GM21360 (cell line): Measurements from ENCODE around the gene VPS13C.

Source experiments
- ATAC-seq: cut with Tn5 transposase; IDR thresholded peaks from one replicate; pipeline ENCODE4 v1.9.1; 2021; ENCODE audit warnings: mild to moderate bottlenecking, moderate library complexity; ENCODE audit not compliant: unreplicated experiment

The VPS13C gene

DNA sequence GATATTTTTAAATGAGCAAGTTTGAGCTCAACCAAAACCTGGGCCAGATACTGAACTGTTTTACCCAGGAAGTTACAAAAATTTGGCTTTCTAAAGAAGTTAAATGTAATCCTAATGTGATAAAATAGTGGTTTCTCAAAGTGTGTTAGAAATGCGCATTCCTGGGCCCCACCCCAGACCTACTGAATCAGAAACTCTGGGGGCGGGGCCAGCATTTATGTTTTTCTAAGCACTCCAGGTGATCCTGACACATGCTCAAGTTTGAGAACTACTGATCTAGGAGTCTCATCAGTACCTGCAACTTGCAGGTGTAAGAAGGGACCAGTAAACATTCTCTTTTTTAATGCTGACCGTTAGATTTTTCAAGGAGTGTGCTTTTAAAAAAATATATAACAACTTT, 190.6 kb downstream of the VPS13C start:
- ATAC-seq = no peak

DNA sequence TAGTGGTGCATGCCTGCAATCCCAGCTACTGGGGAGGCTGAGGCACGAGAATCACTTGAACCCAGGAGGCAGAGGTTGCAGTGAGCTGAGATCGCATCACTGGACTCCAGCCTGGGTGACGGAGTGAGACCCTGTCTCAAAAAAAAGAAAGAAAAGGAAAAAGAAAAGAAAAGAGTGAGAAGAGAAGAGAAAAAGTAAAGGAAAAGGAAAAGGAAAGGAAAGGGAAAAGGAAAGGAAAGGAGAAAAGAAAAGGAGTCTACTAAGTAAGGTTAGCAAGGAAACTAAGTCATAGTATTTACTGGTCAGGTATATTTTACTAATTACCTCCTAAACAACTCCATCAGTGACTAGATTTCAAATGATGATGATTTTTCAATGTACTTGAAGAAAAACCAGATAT, 198.3 kb downstream of the VPS13C start:
- ATAC-seq = no peak

DNA sequence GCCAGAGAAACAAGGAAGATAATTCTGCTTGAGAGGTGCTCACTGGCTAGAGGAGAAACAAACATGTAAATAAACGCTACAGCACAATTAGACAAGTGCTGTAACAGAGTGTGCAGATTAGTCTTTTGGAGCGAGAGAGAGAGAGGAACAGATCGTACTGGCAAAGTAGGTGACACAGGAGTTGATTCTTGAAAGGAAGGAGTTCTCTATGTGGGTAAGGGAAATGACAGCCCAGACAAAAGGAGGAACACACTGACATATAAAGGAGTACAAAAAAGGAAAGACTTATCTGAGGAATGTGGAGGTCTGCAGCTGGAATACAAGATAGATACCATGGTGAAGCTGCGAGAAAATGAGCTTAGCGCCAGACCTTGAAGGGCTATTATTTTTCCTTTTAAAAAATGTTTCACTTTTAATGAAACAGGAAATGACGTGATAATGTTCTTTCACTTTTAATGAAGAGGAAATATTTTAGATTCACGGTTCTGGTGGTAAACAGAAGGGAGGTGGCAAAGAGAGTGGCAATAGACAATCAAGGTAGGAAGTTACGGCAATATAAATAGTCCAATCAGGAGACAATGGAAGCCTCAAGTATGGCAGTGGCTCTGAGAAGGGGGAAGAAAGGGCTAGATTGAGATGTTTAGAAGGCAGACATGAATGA, 202.9 kb downstream of the VPS13C start:
- ATAC-seq = no peak

DNA sequence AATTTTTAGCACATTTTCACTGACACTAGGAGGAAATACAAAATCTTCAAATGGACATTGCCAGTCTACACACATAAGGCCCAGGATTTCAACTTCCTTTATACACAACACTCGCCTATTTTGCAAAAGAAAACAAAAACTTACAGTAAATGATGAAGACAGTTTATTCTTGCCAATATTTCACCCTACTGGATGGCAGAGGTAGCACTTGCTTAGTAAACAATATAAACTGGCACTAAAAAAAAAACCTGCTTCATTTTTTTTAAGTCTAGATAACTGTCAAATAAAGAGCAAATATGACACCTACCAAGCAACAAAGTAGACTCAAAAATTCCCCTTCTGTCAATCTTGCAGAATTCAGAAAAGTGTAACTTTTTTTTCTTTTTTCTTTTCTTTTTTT, 204.0 kb downstream of the VPS13C start:
- no peak for ATAC-seq

DNA sequence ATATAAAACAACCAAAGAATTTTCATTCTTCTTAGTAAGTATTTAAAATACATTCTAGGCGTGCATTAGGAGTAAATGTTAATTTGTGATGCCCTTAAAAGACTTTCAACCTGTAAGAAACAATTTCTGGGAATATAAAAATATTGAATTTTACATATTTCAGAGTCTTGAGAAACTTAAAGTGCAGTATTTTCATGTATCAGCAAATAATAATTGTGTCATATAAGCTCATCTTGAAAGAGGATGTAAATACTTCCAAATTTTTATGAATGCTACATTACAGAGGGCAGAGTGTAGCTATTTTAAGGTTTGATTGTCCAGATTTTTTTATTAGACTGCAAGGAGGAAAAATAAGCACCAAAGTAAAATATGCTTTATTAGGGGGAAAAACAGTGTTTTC, 207.1 kb downstream of the VPS13C start:
- no peak for ATAC-seq

DNA sequence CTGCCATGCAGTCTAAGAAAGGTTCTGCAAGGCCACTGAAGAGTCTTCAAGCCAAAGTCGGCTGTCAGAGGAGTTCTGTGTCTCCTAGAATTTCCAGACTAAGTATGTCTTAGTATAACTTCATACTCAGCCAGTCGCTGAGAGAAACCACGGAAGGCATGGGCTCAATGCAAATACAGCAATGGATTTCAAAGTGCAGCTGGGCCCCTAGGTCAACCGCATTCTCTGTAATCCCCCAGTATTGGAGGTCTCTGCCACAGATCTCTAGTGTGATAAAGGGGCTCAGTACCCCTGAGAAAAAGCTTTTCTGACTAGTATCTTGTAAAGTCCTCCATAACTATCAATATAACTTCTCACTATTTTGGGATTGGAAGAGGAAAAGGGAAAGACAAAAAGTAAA, 208.3 kb downstream of the VPS13C start:
- ATAC-seq = no peak

DNA sequence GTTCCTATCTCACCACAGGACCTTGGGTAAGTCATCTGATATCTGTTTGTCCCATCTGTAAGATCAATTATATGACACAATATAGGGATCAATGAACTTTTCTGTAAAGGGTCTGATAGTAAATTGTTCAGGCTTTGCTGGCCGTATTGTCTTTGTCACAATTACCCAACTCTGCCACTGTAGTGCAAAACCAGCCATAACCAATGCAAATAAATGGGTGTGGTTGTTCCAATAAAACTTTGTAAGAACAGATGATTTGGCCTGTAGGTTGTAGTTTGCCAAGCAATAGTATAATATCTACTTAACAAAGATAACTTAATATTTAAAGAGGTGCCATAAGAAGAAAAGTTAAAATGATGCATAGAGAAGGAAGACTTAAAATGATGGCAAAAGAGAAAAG, 210.8 kb downstream of the VPS13C start:
- no peak for ATAC-seq

DNA sequence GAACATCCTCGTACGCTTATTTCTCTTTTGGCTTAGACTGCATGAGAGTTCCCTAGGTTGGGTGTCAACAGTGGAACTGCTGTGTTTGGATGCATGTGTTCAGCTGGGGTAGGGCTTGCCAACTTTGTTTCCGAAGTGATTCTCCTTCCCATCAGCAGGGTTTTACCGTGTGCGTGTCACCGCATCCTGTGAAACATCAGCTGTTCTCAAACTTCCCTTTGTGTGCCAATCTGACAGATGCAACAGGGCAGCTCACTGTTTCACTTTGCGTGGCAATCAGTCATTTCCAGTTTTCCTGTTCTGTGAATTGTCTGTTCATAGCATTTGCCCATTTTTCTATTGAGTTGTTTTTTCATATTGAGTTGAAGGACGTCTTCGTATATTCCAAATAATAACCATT, 218.8 kb downstream of the VPS13C start:
- no peak for ATAC-seq

DNA sequence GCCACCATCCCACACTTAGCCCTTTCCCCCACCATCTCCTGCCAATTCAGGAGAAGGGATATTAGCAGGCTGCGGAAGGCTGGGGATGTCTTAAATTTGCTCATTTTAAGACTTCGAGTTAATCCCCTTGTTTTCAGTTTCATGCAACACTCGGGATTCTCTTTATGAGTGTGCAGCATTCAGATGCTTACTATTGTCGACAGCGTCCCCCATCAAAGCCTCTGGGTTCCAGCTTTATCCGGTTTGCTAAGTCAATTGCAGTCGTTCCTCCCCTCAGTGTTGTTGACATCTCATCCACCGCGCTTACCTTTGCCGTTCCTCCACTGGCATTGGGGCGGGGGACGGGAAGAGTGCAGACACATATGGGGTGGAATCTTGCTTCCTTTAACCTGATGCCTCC, 220.2 kb downstream of the VPS13C start:
- ATAC-seq = no peak

DNA sequence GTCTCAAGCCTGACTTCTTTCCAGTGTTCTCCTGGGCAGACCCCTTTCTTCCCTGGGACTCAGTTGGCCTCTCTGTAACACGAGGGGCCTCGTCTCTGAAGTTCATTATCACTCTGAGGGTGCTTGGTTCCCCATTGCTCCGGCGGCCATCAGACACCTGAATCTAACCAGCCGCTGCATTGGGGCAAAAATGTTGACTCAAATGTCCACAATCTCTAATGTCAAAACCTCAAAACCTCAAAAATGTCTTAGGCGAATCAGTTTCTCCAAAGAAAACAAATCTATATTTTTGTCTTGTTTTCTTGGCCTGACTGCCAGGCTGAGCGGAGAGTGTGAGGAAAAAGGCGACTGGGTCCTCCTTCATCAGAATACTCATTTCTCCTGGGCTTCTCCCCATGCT, 220.7 kb downstream of the VPS13C start:
- ATAC-seq = no peak

DNA sequence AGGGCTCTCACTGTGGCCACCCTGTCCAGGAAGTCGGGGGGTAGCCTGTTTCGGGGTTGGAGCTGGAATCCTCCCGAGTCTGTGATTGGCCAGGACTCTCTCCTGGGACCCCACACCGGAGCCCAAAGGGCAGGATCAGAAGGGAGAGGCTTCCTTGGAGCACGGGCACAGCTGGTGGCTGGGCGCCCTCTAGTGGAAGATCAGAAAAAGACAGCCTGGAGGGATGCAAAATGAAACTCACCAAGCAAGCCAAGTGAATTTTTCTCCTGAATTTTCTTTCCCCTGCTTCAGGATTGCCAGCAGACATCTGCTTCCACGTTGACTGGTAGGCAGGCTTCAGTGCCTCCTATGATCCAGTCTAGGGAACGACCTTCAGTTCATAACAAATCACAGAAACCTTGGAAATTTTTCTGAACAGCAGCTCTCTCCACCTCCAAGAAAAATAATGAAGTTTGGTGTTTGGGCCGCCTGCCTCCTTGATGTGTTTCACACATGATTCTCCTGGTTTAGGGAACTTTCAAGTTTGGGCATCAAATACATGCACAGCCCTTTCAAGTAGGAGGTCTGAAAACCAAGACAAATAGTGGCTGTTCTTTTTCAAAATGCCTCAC, 224.6 kb downstream of the VPS13C start:
- no peak for ATAC-seq

DNA sequence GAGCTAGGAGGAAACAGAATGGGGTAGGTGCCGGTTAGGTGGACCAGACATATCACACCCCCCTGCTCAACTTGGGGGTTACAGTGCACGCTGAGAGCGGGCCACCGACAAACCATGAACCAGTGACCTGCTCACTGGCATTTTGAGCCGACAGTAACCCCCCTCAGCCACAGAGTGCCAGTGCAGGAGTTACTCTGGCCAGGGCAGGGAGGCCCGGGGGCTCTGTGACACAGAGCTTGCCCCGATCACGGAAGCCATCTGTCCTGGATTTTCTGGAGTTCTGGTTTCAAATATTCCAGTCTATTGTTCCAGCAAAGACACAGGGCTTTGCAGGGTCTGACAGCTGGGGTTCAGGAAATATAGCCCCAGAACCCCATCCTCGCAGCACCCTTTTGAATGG, 225.2 kb downstream of the VPS13C start:
- ATAC-seq = no peak

DNA sequence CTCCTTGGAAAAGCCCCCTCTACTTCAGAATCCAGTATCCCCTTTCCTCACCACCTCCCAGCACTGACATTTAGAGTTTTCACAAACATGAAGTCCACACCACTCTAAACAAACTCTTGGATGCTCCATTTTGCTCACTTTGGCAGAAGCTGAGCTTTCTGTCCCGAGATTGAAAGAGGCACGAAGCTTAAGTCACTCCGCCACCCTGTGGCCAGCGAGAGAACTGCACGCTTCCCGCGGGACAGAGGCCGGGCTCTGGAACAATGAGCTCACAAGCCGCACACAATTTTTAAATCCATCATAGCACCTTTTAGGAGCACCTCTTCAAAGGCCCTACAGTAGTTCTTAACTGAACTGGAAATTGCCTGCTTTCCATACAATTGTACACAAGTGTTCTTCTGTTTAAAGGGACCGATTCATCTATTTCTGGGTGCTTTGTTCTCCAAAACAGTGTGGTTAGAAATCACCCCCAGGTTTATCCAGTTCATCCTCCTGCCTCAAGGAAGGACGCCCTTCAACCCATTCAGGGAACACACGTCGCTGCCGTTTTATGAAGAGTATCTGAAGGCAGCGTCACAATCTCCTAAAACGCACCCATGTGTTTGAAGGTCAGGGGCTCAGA, 226.1 kb downstream of the VPS13C start:
- ATAC-seq = peak; percentile 80

DNA sequence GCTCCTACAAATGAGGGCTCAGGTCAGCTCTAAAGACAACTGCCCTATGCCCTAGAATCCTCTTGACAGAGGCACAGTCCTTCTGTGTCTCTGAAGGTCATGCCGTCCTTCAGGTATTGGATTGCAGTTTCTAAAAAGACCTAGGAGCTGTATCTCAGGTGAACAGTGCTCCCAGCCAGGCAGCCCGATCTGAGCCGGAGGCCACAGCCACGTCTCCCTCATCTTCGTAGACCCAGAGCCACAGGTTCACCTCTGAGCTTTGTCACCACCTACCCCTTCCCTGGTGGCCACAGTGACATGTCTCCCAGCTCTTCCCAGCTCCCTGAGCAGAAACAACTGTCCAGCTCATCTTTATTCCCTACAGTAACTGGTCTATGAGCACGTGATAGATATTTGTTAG, 228.0 kb downstream of the VPS13C start:
- no peak for ATAC-seq

DNA sequence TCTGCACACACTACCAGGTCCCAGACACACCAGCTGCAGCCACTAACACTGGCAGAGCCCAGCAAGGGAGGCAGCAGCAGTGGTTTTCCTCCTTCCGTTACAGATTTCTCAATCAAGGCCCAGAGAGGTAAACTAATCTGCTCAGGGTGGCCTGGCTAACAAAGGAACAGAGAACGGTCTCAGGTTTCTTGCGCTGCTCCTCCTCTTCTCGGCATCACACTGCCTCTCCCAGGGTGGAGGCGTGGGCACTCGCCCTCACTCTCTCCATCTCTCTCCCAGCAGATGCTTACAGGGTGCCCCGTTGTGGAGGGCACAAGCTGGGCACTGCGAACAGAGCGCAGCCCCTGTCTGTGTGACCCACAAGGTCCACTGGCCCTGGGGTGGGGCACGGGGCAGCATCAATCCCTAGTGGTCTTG, 228.7 kb downstream of the VPS13C start:
- no peak for ATAC-seq

DNA sequence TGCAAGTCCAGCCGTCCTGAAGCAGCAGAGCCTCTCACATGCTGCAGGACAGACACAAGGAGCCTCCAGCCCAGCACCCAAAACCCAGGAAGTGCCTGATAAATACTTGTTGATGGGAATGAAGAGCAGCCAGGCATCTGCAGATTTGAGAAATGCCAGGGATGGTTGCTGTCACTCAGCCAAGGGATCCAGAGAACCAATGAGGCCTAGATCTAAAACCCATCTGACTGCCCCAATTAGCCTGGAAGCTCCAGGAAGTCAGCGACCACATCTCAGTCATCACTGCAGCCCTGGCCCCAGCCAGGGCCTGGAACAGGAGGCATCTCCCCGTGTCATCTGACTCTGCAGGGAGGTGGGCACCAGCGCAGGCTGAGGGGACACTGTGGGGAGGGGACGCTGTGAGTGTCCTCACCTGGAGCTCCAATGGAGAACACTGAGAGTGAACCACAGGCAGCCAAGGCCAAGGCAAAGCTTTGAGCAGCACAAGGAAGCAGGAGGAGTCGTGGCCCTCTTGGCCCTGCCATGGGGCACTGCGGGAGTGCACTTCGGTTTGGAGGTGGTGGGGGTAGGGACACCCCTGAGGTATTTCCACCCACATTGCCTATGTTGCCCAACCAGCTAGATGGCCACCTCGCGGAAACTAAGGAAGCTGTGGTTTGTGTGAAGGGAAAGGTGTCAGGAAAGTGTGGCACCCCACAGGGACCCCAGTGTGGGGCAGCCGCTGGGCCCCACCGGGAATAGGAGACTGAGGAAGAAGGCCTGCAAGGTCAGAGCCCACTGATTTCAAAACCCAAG, 229.5 kb downstream of the VPS13C start:
- no peak for ATAC-seq

DNA sequence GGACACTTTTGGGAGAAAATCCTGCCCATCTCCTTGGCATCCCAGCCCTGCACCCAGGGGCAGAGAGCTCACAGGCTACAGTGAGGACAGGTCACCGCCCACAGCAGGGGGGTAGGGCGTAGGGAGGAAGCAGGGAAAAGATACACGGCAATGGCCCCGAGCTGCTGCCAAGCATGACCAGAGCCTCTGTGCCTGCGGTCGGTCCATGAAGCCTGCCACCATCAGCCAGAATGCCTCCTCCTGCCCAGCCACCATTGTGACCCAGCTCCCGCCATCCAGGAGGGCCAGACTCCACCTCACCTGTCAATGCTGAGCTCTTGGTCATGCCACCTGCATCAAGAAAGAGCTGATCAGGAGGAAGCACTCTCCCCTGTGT, 230.7 kb downstream of the VPS13C start:
- ATAC-seq = no peak

DNA sequence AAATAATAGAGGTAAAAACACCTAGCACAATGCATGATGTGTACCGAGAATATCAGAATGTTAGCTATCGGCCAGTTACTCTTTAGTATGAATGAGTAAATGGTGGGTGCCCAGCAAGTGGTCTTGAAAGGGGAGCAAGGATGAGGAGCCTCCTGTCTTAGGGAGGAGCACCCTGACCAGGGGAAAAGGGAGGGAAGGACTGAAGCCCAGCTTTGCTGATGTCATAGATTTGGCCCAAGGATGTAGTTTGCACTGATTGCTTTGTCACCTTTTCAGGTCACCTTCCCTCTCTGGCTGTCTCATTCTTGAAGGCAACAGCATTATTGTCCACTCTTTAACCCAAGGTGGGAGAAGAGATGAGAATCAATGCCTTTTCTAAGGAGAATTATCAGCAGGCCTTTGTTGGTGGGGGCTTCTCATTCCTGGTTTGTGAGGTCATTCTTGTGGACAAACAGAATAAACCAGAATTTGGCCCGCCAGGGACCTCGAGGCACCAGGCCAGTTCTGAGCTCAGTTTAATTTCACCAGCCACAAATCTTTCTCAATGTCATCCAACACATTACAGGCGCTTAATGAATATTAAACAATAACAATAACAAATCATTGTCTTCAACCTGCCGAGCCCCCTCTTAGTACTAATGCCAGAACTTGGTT, 231.3 kb downstream of the VPS13C start:
- ATAC-seq = no peak

DNA sequence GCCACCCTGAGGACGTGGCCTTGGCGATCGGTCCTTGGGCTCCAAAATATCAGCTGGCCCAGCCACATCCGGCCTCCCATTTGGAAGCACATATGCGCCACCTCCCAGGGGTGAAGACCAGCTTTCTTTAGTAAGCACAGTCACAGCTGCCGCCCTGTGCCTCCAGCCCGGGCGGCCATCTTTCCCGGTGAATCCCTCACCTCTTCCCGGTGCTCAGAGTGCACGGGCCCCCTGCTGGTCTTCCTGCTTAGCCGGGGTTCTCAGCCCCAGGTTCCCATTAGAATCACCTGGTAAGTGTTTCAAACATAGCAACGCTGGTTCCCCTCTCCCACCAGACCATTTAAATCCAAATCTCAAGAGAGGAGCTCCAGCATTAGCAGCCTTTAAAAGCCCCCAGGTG, 232.2 kb downstream of the VPS13C start:
- ATAC-seq = no peak

DNA sequence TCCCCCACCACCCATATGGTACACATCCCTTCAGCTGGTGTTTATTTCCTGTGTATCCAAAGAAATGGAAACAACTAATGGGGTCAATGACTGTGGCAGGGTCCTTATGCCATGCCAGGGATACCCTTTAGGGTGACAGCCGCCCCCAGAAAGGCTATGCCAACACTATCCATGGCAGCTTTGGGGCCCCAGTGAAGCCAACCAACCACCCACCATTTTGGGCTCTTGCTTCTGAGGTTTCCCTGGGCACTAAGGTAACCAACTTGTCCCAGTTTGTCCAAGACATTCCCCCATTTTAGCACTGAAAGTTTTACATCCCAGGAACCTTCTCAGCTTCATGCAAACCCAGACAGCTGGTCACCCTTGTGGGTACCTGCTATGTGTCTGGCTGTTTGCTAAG, 233.1 kb downstream of the VPS13C start:
- no peak for ATAC-seq

DNA sequence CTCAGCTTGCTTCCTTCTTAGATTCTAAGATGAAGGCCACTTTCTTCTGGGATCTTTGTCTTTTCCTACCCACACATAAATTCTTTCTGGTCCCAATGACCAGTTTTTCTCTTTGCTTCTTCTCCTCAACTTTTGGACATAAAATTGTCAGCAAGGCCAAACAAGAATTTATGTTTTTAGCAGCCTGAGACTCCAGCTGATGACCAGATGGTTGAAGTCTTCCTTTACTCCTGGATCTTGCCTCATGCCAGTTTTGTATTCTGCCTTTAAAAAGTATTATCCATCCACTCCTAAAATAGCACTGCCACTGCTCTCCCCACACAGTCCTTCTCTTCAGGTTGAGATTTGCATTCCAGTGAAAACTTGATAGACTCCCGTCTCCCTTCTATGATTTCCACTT, 236.0 kb downstream of the VPS13C start:
- ATAC-seq = no peak
